ENCODE data around the gene POLR3A. TPM values are rescaled to one million over a fixed set of nuclear protein-coding genes. Genes with fewer than 3 reads are reported as not detected.

Gene POLR3A
- polyA plus RNA-seq, 1 of the 3 experiments (the other 2 are of a cell fraction) = 10.8 TPM

DNA sequence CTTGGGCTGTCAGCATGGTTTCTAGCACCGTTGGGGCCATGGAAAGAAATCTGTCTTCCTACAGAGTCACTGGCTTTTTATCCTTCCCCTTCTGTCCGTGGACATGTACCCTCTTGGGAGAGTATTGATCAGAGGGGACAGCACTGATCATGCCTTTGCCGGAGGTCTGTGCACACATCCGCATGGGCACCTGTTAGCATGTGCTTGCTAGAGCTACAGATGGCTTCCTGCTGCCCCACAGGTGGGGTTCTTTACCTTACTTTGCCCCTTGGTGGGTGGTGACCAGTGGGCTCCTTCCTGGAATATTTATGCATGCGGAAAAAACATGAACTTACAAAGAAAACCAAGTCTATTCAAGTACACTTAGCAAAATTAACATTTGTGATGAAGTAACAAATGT is 29.2 kb upstream of the POLR3A start:
- ChIA-PET CTCF (interaction anchor here (4.3 kb wide), 1 partner anchor 11 kb away, joined by 26 read pairs; no protein-coding TSS in a partner anchor), POLR2A (no interaction called here)
- DNase-seq = no peak
- WGBS (ENCODE audit: low lambda C conversion rate) = 70% methylated on average over 5 of the region's 5 CpGs
- Histone ChIP-seq H3K36me3 (replicated peaks in 1 of 2; ENCODE audit: control insufficient read depth in 1 of 2, insufficient read depth in 2 of 2, low read length in 1 of 2) (no peaks in the 10 kb centered on the region), H3K79me2 (ENCODE audit: insufficient read depth) (no peaks in the 10 kb centered on the region), H4K20me1 (ENCODE audit: insufficient read depth) (no peaks in the 10 kb centered on the region), H3F3A (replicated peaks; ENCODE audit: insufficient read depth) (no peaks in the 10 kb centered on the region), H3K27ac (ENCODE audit: low read depth in 2 of 2, low read length in 1 of 2) (no peak overlapping the region), H3K4me2 (no peak overlapping the region), H2AFZ (ENCODE audit: low read depth) (no peak overlapping the region), H3K27me3 (ENCODE audit: insufficient read depth) (no peaks in the 10 kb centered on the region), H3K9me2 (no peaks in the 10 kb centered on the region), H3K4me3 (ENCODE audit: low read depth in 2 of 2, low read length in 1 of 2) (no peak overlapping the region), H3K4me1 (ENCODE audit: control insufficient read depth in 1 of 2, insufficient read depth in 2 of 2, low read depth in 1 of 2, low read length in 1 of 2) (peaks cover 0 to 2% of the 10 kb centered on the region in 2 experiments; a peak in 1 of 4 replicates), H3K9ac (no peak overlapping the region), H3K9me3 (no peaks in the 10 kb centered on the region)
- TF ChIP-seq EZH2phosphoT487 (IDR thresholded peaks at IDR 0.05; ENCODE audit: borderline replicate concordance, low read depth) (no peak), POLR2AphosphoS5 (IDR thresholded peaks at IDR 0.05; ENCODE audit: low read depth, low read length) (no peak), RXRA (IDR thresholded peaks at IDR 0.05; ENCODE audit: borderline replicate concordance, low read depth) (no peak), FOXJ3 (CRISPR knock-in tag; IDR thresholded peaks at IDR 0.05) (no peak)
- TF ChIP-seq, protein P1, sequence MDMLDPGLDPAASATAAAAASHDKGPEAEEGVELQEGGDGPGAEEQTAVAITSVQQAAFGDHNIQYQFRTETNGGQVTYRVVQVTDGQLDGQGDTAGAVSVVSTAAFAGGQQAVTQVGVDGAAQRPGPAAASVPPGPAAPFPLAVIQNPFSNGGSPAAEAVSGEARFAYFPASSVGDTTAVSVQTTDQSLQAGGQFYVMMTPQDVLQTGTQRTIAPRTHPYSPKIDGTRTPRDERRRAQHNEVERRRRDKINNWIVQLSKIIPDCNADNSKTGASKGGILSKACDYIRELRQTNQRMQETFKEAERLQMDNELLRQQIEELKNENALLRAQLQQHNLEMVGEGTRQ (IDR thresholded peaks at IDR 0.05; ENCODE audit: borderline replicate concordance, low read depth, low read length) = no peak

DNA sequence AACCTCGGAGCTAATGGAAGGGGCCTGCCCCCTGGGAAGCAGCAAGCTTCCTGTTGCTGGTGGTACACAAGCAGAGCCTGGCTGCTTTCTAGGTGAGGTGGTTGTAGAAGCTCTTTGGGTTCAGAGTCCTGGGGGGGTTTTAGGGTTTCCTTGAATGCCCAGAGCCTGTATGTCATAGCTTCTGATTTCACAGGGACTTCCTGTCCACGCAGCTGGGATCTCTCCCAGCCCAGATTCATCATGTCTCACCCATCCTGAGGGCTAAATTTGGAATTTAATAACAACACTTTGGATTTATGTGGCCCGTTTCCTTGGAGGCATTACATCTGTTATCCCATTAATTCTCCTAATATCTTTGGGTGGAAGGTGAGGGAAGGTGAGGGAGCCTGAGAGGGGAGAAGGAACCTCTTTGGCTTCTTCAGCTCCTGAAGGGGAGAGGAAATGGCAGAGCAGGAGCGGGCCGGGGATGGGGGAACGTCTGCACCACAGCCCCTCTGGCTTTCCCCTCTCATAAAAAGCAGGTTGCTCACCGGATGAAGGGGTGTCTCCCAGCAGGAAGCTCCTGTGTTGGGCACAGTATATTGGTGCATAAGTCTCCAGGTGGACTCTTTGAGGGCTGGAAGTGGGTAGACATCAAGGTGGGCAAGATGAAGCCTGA is 24.0 kb upstream of the POLR3A start:
- 0 out of 2 replicates have a peak, but pooled peaks have one; percentile 21 for TF ChIP-seq ELF1 (IDR thresholded peaks at IDR 0.05)
- TF ChIP-seq, protein P2, sequence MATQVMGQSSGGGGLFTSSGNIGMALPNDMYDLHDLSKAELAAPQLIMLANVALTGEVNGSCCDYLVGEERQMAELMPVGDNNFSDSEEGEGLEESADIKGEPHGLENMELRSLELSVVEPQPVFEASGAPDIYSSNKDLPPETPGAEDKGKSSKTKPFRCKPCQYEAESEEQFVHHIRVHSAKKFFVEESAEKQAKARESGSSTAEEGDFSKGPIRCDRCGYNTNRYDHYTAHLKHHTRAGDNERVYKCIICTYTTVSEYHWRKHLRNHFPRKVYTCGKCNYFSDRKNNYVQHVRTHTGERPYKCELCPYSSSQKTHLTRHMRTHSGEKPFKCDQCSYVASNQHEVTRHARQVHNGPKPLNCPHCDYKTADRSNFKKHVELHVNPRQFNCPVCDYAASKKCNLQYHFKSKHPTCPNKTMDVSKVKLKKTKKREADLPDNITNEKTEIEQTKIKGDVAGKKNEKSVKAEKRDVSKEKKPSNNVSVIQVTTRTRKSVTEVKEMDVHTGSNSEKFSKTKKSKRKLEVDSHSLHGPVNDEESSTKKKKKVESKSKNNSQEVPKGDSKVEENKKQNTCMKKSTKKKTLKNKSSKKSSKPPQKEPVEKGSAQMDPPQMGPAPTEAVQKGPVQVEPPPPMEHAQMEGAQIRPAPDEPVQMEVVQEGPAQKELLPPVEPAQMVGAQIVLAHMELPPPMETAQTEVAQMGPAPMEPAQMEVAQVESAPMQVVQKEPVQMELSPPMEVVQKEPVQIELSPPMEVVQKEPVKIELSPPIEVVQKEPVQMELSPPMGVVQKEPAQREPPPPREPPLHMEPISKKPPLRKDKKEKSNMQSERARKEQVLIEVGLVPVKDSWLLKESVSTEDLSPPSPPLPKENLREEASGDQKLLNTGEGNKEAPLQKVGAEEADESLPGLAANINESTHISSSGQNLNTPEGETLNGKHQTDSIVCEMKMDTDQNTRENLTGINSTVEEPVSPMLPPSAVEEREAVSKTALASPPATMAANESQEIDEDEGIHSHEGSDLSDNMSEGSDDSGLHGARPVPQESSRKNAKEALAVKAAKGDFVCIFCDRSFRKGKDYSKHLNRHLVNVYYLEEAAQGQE (IDR thresholded peaks at IDR 0.05; ENCODE audit: low read depth, low read length) = no peak
- no peak for TF ChIP-seq NRF1 (IDR thresholded peaks at IDR 0.05; ENCODE audit: low read depth, low read length)
- TF ChIP-seq EP300 (IDR thresholded peaks at IDR 0.05; ENCODE audit: borderline replicate concordance in 1 of 2, low read depth in 1 of 2, low read length in 1 of 2) = 0 out of 4 replicates have a peak, but pooled peaks of 1 of the 2 experiments have one; percentile 12
- 0 out of 2 replicates have a peak, but pooled peaks have one; percentile 40 for TF ChIP-seq MEF2A (IDR thresholded peaks at IDR 0.05; ENCODE audit: borderline replicate concordance, low read depth)
- TF ChIP-seq TCF12 (IDR thresholded peaks at IDR 0.05) = peak; percentile 65; the same call in 1 of the 2 replicates
- Histone ChIP-seq H3K79me2 (ENCODE audit: insufficient read depth) (no peaks in the 10 kb centered on the region), H3K9ac (no peak overlapping the region), H3K4me3 (ENCODE audit: low read depth in 2 of 2, low read length in 1 of 2) (no peak overlapping the region), H3F3A (replicated peaks; ENCODE audit: insufficient read depth) (no peaks in the 10 kb centered on the region), H3K9me2 (no peaks in the 10 kb centered on the region), H3K4me1 (ENCODE audit: control insufficient read depth in 1 of 2, insufficient read depth in 2 of 2, low read depth in 1 of 2, low read length in 1 of 2) (peaks cover 6 to 8% of the 10 kb centered on the region in 2 experiments; a peak in 2 of 4 replicates), H3K4me2 (peak overlapping the region; percentile 13; the same call in 1 of the 2 replicates), H2AFZ (ENCODE audit: low read depth) (peak overlapping the region; percentile 17; the same call in 1 of the 2 replicates), H3K27ac (ENCODE audit: low read depth in 2 of 2, low read length in 1 of 2) (peak overlapping the region in 1 of 2 experiments; percentile 58; a peak in 2 of 4 replicates), H3K27me3 (ENCODE audit: insufficient read depth) (no peaks in the 10 kb centered on the region), H3K9me3 (no peaks in the 10 kb centered on the region), H3K36me3 (replicated peaks in 1 of 2; ENCODE audit: control insufficient read depth in 1 of 2, insufficient read depth in 2 of 2, low read length in 1 of 2) (no peaks in the 10 kb centered on the region), H4K20me1 (ENCODE audit: insufficient read depth) (no peaks in the 10 kb centered on the region)
- ChIA-PET POLR2A (interaction anchor here (0.6 to 1.2 kb wide), 3 partner anchors 11 to 64 kb away, joined by 3 to 4 read pairs (median 3); no protein-coding TSS in a partner anchor), CTCF (interaction anchor here (0.8 to 1.4 kb wide), 6 partner anchors 11 to 242 kb away, joined by 3 to 4 read pairs (median 3); no protein-coding TSS in a partner anchor)
- DNase-seq = no peak
- WGBS (ENCODE audit: low lambda C conversion rate) = 59% methylated on average over 6 of the region's 7 CpGs

Data from SK-N-SH (cell line).